HUDEP-2 (cell line): Measurements from ENCODE around the gene KBTBD4.
"Not testable (repeated sequence)": the region's sequence is repeated elsewhere in the genome, so short reads cannot be mapped to it uniquely, and the experiment has no call there.

ENCODE experiments used
- DNase-seq, 76 experiments: peaks; one replicate each; lab custom pipeline; 2025; ENCODE audit not compliant: unreplicated experiment in 76 of 76; lab: John Stamatoyannopoulos, UW

KBTBD4 gene

GRCh38 chr11:47530721-47531120, 48.0 kb downstream of the KBTBD4 start:
- DNase-seq, result not testable (repeated sequence)

- no peak for DNase-seq
Measured at GRCh38 chr11:47529951-47530350, 48.8 kb downstream of the KBTBD4 start.

GRCh38 chr11:47527186-47527585, 51.6 kb downstream of the KBTBD4 start:
- DNase-seq, result no peak

GRCh38 chr11:47526032-47526431, 52.7 kb downstream of the KBTBD4 start:
- DNase-seq, result not testable (repeated sequence)

GRCh38 chr11:47524291-47524874, 54.4 kb downstream of the KBTBD4 start:
- DNase-seq, result no peak

GRCh38 chr11:47523490-47524225, 55.1 kb downstream of the KBTBD4 start:
- peak in 8 of 76 experiments; percentile 1 to 31 (median 10) for DNase-seq
